ENCODE measurements around the gene SCD5. TPM values are rescaled to one million over a fixed set of nuclear protein-coding genes. Genes with fewer than 3 reads are reported as not detected.
A peak's percentile ranks its signal among the peaks of the same experiment; 100 is the strongest.
"Not testable (repeated sequence)": the region's sequence is repeated elsewhere in the genome, so short reads cannot be mapped to it uniquely, and the experiment has no call there.

The SCD5 gene
- 10 to 100 TPM; 51.4 TPM for total RNA-seq

GRCh38 chr4:82798168-82799005, at the start of gene SCD5:
Gene SCD5, minus strand, starts transcription at chr4:82798796. Its CDS starts 259 bp downstream, at chr4:82798537.
- TF ChIP-seq POLR2A (IDR thresholded peaks at IDR 0.05) (peak; percentile 53 to 65 (median 60)), CTCF (IDR thresholded peaks at IDR 0.05) (no peak)
- Histone ChIP-seq H3K4me1 (peaks cover 25% of the 10 kb centered on the region), H3K27ac (peak within 1 kb of the TSS; percentile 35 to 80 (median 72)), H3K9me3 (no peaks in the 10 kb centered on the region), H3K27me3 (no peaks in the 10 kb centered on the region), H3K4me3 (peak within 1 kb of the TSS; percentile 39 to 90), H3K36me3 (replicated peaks in 1 of 2; ENCODE audit: insufficient read depth in 1 of 2, low read depth in 2 of 2) (no peaks in the 10 kb centered on the region)
- intact Hi-C loops (cut with DNase I): no loop called here
- peak; percentile 85 for ATAC-seq
- 0 to 1% methylated on average over 12 to 92 of the region's 94 CpGs for WGBS, 2 donors
- peak; percentile 60 to 73 (median 68) for DNase-seq

GRCh38 chr4:82842593-82842992, 44.0 kb upstream of the SCD5 start:
- H3K9me3 ChIP-seq: no peaks in the 10 kb centered on the region
- H3K36me3 ChIP-seq (replicated peaks in 1 of 2; ENCODE audit: insufficient read depth in 1 of 2, low read depth in 2 of 2): peaks cover 6 to 47% of the 10 kb centered on the region in 2 donors
- no peak for ATAC-seq
- H3K4me3 ChIP-seq: no peak overlapping the region
- H3K4me1 ChIP-seq: peaks cover 13% of the 10 kb centered on the region
- H3K27ac ChIP-seq: no peak overlapping the region
- no peak for DNase-seq
- TF ChIP-seq POLR2A (IDR thresholded peaks at IDR 0.05) (no peak), CTCF (IDR thresholded peaks at IDR 0.05) (peak in 1 of 7 experiments; percentile 7)
- intact Hi-C loops (cut with DNase I): no loop called here
- no peaks in the 10 kb centered on the region for H3K27me3 ChIP-seq

GRCh38 chr4:82839624-82840023, 41.0 kb upstream of the SCD5 start:
- no peak for DNase-seq
- Histone ChIP-seq H3K36me3 (replicated peaks in 1 of 2; ENCODE audit: insufficient read depth in 1 of 2, low read depth in 2 of 2) (peaks cover 6 to 44% of the 10 kb centered on the region in 2 donors), H3K27ac (peak overlapping the region in 3 of 4 donors; percentile 13 to 50 (median 20)), H3K4me3 (no peak overlapping the region), H3K4me1 (peaks cover 13% of the 10 kb centered on the region), H3K9me3 (no peaks in the 10 kb centered on the region), H3K27me3 (no peaks in the 10 kb centered on the region)
- peak; percentile 33 for ATAC-seq
- intact Hi-C loops (cut with DNase I): no loop called here
- 42 to 49% methylated on average over 1 of the region's 1 CpG for WGBS, 2 donors
- no peak for TF ChIP-seq POLR2A (IDR thresholded peaks at IDR 0.05)
- TF ChIP-seq CTCF (IDR thresholded peaks at IDR 0.05): no peak

DNA sequence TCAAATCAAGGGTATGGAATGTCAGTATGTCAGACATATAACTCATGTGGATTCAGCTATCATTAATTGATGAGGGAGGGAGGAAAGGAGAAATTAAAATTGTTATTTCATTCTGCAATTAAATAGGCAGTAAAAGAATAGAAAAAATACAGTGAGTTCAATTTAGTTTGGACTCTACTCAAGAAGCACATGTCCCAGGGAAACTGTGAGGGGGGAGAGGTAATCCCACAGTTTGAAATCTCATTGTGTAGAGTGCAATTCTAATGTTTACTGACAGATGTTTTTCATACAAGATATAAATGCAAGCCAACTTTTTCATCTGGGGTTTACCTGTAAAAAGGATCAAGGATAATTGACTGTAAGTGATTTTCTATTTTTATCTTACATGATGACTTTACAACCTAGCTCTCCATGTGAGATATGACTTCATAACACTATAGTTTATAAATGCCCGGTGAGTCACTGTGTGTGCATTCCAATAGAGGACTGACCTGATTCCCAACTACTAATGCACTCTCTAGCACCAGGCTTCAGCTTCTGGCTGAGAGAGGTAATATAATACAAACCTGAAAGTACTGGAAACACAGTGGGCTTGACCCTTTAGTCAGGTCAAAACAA, 35.2 kb upstream of the SCD5 start:
- ATAC-seq: peak; percentile 77

DNA sequence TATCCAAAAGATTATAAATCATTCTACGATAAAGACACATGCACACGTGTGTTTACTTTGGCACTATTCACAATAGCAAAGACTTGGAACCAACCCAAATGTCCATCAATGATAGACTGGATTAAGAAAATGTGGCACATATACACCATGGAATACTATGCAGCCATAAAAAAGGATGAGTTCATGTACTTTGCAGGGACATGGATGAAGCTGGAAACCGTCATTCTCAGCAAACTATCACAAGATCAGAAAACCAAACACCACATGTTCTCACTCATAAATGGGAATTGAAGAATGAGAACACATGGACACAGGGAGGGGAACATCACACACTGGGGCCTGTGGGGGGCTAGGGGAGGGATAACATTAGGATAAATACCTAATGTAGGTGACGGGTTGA, 34.5 kb upstream of the SCD5 start:
- DNase-seq; H3K4me1 ChIP-seq; H3K4me3 ChIP-seq; H3K27ac ChIP-seq; intact Hi-C loops (cut with DNase I); ATAC-seq; H3K9me3 ChIP-seq; H3K27me3 ChIP-seq; H3K36me3 ChIP-seq (replicated peaks in 1 of 2; ENCODE audit: insufficient read depth in 1 of 2, low read depth in 2 of 2): not testable (repeated sequence)
- 67 to 68% methylated on average over 4 of the region's 4 CpGs for WGBS, 2 donors

More for the DNA sequence above, 35.2 kb upstream of the SCD5 start:
- no peak for DNase-seq
- no peak overlapping the region for H3K4me3 ChIP-seq
- 46 to 60% methylated on average over 1 of the region's 1 CpG for WGBS, 2 donors
- H3K4me1 ChIP-seq: no peaks in the 10 kb centered on the region
- intact Hi-C loops (cut with DNase I): no loop called here
- TF ChIP-seq POLR2A (IDR thresholded peaks at IDR 0.05): no peak
- no peak for TF ChIP-seq CTCF (IDR thresholded peaks at IDR 0.05)
- peaks cover under 1 to 12% of the 10 kb centered on the region in 2 donors for H3K36me3 ChIP-seq (replicated peaks in 1 of 2; ENCODE audit: insufficient read depth in 1 of 2, low read depth in 2 of 2)
- H3K9me3 ChIP-seq: no peaks in the 10 kb centered on the region
- H3K27me3 ChIP-seq: no peaks in the 10 kb centered on the region
- peak overlapping the region in 1 of 4 donors; percentile 10 for H3K27ac ChIP-seq
